GM18498 (cell line): Measurements from ENCODE around the gene REXO4.

ENCODE experiments used
- ATAC-seq: cut with Tn5 transposase; IDR thresholded peaks from one replicate; pipeline ENCODE4 v1.9.1; 2021; ENCODE audit warnings: mild to moderate bottlenecking, moderate library complexity; ENCODE audit not compliant: unreplicated experiment

REXO4 gene

GRCh38 chr9:133417541-133418461 lies at the start of gene REXO4:
TSS of gene REXO4 (minus strand) at chr9:133418010. CDS start at chr9:133417844, 166 bp downstream.
- peak; percentile 78 for ATAC-seq

GRCh38 chr9:133467101-133467500 lies 49.3 kb upstream of the REXO4 start:
- ATAC-seq = no peak

DNA sequence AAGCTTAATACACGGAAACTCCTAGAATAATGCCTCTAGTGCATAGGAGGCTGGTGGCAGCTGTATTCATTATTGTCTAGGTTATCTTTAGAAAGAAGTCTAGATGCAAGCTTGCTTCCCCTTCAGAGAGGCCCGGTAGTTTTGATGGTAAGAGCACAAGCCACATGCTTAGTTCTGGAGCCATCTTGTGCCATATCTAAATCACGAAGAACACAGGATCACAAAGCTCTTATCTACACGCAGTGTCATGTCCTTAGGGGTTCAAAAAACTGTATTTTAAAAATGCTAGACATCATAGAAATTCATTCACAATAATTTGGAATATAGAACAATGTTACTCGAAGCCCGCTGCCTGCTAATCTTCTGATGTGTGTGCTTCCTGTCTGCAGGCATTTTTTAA lies 48.2 kb upstream of the REXO4 start:
- ATAC-seq = no peak

DNA sequence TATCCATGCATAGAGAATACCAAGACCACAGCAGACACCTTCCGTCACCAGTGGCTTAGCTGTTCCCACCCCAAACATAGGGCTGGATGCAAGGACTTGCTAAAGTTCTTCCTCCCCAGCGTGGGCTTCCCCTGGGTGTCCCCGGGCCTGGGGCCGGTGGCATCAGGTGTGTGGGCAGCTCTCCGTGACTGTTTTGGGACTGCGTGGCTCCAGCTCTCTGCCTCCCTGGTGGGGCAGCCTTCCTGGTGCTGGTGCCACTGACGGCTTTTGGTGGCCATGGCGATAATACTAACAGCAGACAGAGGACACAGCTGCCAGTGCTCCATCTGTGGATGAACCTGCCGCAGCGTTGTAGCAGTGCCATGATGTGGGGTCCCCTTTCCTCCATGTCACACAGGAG lies 46.8 kb upstream of the REXO4 start:
- ATAC-seq = no peak

DNA sequence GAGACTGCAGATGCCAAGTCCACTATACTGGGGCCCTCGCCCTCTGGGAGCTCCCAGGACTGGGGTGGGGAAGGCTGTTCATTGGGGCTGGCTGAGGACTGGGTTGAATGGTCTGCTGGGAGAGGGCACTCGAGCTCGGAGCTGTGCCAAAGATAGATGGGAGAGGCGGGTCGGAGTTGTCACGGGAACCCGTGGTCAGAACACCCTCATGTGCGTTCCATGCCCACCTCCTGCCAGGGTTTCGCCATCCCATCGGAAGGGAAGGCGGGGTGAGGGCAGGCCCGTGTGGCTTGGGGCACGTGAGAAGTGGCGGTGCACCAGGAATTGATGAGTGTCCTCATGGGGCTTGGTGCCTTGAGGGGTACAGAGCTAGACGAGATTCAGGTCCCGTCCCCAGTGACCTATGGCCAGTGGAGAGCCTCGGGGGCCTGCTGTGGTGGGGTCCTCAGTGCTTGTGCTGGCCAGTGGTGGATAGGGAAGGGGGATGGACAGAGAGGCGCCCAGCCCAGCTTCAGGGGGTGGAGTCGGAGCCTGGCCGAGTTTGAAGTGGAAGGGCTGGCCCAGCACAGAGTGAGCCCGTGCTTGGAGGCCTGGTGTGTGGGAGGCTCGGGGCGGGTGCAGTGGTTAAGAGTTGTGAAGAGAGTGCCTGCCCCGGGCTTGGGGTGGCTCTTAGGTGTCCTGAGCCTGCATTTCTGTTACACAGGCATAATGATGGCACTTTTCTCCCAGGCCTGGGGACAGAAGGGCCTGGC lies 46.2 kb upstream of the REXO4 start:
- ATAC-seq = no peak

GRCh38 chr9:133463234-133463863 lies 45.5 kb upstream of the REXO4 start:
- ATAC-seq = no peak

DNA sequence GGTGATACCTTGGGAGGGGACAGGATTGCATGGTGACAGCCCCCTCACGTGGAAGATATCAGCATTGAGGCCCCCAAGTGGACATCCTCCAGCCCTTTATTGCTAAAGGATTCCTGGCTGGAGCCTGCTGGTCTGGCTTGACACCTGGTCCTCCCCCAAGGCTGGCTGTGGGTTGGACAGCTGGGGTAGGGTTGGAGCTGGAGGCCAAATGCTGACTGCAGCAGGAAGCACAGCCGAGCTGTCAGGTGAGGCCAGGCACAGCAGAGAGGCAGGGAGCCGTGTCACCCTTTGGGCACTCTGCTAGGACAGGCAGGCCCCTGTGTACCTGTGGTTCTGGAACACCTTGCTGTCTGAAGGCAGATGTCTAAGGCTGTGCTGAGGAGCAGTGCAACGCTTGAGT lies 44.2 kb upstream of the REXO4 start:
- no peak for ATAC-seq

GRCh38 chr9:133460405-133461175 lies 42.8 kb upstream of the REXO4 start:
- peak; percentile 22 for ATAC-seq

- peak; percentile 76 for ATAC-seq
These were observed 41.9 kb upstream of the REXO4 start, which contains the start of gene CACFD1 for GRCh38 chr9:133459476-133460404. TSS of gene CACFD1 (plus strand) at chr9:133459978. CDS start at chr9:133460067, 89 bp downstream.

GRCh38 chr9:133458643-133459312 lies 41.0 kb upstream of the REXO4 start:
- ATAC-seq = no peak

DNA sequence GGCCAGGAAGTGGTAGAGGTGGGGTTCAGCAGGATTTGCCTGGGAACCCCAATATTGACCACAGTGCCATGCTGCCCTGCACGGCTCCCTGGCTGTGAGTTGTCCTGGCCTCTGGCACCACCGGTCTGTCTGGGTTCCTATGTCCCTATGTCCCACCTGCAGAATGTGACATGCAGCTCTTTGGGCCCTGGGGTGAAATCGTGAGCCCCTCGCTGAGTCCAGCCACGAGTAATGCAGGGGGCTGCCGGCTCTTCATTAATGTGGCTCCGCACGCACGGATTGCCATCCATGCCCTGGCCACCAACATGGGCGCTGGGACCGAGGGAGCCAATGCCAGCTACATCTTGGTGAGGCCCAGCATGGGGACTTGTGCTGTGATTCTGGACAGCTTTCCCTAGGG lies 39.9 kb upstream of the REXO4 start:
- no peak for ATAC-seq

GRCh38 chr9:133457233-133457632 lies 39.4 kb upstream of the REXO4 start:
- ATAC-seq = no peak

- ATAC-seq = no peak
These were observed 38.6 kb upstream of the REXO4 start for GRCh38 chr9:133456409-133456808.

DNA sequence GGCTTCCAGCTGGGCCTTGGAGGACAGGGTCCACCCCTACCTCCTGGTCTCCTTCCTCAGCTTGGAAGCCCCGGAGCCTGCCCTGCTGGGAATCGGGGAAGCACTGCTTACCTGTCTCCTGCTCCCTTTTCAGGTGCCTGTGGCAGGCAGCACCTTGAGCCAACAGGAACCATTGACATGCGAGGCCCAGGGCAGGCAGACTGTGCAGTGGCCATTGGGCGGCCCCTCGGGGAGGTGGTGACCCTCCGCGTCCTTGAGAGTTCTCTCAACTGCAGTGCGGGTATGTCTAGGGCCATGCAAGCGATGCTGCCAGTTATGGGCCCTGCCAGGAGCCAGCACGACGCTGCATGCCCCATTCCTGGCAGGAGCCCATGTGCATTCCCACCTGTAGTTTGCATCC lies 38.1 kb upstream of the REXO4 start:
- no peak for ATAC-seq

- ATAC-seq = no peak
These were observed 37.3 kb upstream of the REXO4 start for GRCh38 chr9:133454943-133455673.

DNA sequence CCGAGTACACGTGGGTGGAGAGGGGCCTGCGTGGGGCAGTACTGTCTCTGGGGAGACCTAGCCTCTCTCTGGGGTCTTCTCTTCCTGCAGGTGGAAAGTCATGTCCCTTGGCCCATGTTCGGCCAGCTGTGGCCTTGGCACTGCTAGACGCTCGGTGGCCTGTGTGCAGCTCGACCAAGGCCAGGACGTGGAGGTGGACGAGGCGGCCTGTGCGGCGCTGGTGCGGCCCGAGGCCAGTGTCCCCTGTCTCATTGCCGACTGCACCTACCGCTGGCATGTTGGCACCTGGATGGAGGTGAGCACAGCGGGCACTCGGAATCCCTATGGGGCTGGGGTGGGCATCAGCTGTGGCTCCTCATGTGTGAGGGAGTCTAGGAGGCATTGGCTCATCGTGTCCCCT lies 36.5 kb upstream of the REXO4 start:
- ATAC-seq = no peak

DNA sequence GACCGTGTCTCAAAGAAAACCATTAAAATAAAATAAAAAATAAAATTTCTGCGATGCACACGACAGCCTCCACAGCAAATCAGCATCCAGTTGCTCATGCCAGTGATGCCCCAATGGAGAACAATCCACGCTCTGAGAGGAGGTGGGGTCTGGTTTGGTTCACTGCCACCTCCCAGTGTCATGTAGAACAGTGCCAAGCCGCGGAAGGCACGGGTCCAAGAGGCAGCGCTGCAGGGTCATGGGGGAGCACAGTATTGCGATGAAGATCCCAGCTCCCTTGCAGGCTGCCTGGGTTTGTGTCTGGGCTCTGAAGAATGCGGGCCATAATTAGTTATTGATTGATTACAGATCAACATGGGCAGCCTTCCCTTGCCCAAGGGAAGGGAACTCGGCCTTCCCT lies 35.8 kb upstream of the REXO4 start:
- no peak for ATAC-seq

DNA sequence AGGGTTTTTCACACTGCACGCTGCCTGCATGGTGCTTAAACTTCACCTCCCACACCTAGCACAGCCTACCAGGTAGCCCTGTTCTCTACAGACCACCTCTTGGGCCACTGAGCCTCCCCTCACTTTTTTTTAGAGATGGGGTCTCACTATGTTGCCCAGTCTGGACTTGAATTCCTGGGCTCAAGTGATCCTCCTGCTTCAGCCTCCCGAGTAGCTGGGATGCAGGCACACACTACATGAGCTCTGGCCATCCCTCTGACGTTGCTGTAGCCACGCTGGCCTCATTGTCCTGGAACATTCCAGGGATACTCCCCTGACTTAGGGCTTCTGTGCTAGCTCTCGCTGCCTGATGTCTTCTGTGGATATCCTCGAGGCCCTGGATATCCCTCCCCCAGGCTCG lies 34.8 kb upstream of the REXO4 start:
- no peak for ATAC-seq
